HG03460 (cell line): ENCODE measurements around the gene DRG1.
"Not testable (repeated sequence)": the region's sequence is repeated elsewhere in the genome, so short reads cannot be mapped to it uniquely, and the experiment has no call there.

Experiments used
- ATAC-seq: cut with Tn5 transposase; IDR thresholded peaks from one replicate; pipeline ENCODE4 v1.9.1; 2021; ENCODE audit not compliant: unreplicated experiment

DRG1 gene, protein sequence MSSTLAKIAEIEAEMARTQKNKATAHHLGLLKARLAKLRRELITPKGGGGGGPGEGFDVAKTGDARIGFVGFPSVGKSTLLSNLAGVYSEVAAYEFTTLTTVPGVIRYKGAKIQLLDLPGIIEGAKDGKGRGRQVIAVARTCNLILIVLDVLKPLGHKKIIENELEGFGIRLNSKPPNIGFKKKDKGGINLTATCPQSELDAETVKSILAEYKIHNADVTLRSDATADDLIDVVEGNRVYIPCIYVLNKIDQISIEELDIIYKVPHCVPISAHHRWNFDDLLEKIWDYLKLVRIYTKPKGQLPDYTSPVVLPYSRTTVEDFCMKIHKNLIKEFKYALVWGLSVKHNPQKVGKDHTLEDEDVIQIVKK

DNA sequence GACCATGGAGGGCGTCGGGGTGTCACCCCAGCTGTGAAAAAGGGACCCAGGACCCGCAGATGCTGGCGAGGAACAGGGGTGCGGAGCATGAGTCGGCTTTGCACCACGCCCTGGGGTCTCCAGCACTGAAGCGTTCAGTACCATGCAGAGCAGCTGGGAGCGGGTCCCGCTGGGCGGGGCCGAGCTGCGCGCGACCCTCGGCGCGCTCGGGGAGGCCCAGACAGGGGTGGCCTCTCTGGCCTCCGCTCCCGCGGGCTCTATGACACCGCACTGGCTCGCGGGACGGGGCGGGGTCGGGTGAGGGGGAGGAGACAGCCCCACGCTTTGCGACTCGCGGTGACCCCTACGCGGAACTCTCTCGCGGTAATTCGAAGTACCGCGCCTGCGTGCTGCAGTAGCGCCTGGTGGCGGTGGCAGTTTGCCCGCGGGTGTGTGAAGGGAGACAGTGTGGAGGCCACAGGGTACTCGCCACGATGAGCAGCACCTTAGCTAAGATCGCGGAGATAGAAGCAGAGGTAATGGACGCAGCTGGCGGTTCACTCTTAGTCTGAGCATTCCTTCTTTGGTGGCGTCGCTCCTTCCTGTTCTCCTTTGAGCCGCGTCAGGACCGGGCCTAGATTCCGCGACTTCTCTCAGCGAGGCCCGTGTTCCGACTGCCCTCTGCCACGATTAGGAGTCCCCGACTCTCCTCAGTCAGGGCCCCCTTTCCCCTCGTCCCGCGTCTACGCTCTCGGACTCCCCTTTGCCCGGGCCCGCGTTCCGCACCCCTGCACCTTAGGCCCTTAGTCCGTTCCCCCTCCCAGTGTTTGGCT lies at the start of gene DRG1:
TSS of gene DRG1 (plus strand) at position 394 of the 812 bp plus-strand sequence. CDS start at position 474, 80 bp downstream.
- peak; percentile 95 for ATAC-seq

DNA sequence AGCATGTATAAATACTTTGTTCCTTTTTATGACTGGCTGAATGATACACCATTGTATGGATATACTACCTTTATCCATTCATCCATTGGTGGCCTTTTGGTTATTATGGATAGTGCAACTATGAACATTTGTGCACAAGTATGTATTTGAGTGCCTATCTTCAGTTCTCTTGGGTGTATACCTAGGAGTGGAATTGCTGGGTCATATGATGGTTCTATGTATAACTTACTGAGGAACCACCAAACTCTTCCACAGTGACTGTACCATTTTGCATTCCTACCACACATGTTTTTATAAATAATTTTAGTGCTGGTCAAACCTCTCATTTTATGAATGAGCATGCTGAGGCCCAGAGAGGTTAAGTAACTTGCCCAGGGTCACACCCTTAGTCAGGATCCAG lies 49.4 kb upstream of the DRG1 start:
- no peak for ATAC-seq

DNA sequence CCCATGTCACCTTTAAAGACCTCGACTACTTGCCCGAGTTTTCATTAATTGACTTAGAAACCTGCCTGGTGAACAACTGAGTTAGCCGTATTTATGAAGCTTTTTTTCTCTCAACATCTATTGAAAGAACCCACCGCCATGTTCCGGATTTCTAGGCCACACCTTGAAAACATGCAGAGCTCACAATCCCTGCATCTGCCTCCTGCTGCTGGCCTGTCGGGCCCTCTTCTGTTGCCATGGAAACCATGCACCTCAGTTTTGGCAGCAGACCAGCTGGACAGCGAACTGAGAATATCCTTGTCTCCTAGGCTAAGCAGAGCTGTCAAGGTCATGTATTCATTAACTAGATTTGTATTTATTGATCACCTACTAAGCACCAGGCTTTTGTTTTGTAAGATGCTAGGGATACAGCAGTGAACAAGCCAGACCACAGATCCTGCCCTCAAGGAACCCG lies 49.0 kb upstream of the DRG1 start:
- no peak for ATAC-seq

DNA sequence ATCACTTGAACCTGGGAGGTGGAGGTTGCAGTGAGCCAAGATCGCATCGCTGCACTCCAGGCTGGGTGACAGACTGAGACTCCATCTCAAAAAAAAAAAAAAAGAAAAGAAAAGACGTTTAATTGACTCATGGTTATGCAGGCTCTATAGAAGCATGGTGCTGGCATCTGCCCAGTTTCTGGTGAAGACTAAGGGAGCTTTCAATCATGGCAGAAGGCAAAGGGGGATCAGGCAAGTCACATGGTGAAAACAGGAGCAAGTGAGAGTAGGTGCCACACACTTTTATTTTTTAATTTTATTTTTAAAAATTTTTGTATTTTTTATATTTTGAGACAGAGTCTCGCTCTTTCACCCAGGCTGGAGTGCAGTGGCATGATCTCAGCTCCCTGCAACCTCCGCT lies 44.9 kb upstream of the DRG1 start:
- no peak for ATAC-seq

DNA sequence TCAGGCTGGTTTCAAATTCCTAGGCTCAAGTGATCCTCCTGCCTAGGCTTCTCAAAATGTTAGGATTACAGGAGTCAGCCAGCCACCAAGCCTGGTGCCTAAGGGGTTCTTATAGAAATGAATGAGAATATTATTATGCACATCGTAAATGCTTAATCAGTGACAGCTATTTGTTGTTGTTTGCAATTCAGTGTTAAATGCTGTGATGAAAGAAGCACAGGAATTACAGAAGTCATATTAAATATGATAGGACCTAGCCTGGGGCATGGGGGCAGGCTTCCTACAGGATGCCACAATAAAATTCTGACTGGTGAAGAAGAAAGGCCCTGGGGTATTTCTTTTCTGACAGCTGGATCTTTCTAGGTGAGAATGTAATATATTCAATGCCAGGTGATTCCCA lies 39.4 kb upstream of the DRG1 start:
- ATAC-seq = no peak

DNA sequence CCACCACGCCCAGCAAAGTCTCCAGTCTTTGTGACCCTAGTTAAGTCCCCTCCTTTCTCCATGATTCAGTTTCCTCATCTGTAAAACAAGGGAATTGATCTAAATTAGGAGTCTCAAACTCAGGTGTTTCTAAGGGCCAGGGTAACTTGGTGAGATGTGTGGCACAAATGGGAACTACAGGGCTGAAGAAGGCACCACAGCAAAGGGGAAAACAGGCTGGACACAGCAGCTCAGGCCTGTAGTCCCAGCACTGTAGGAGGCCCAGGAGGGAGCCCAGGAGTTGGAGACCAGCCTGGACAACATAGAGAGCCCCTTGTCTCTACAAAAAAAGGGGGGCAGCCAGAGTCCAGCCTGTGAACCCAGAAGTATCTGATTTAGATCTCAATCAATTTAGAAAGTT lies 37.7 kb upstream of the DRG1 start:
- no peak for ATAC-seq

DNA sequence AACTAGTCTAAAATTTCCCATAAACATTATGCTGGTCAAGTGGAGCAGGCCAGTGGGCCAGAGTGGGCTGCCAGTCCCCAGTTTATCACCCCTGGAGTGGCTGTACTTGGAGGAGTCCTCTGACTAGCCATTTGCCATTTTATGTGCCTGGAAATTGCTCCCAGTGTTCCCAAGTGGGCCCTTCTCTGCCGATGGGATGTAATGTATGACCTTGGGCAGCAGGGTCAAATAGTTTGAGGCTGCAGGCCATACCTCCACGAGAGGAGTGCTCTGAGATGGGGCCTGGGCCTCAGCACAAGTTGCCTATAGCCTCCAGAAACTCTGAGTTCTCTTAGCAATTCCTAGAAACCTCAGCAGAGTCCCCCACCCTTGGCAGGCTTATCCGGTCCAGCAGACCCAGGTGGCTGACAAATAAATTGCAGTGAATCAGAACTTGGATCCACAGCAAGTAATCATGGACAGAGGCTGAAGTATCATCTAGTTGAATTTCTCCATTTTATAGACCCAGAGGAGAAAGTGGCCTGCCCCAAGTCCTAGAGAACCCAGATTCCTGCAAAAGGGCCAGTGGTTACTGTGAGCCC lies 35.4 kb upstream of the DRG1 start:
- ATAC-seq = no peak

DNA sequence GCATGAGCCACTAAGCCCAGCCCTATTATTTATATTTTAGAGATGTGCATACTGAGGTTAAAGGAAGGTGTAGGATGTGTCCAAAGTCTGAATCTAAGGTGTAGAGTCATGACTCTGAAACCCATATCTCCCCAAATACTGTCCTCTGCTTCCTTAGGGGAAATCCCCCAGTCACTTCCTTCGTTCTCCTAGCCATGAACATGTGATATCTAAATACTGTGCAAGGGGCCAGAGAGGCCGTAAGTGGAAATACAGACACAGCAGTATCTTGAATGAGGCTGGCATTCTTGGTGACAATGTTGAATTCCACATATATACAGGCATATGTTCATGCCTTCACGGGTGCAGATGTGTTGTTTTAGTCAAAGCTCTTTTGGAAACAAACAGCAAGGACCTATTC lies 32.0 kb upstream of the DRG1 start:
- no peak for ATAC-seq

DNA sequence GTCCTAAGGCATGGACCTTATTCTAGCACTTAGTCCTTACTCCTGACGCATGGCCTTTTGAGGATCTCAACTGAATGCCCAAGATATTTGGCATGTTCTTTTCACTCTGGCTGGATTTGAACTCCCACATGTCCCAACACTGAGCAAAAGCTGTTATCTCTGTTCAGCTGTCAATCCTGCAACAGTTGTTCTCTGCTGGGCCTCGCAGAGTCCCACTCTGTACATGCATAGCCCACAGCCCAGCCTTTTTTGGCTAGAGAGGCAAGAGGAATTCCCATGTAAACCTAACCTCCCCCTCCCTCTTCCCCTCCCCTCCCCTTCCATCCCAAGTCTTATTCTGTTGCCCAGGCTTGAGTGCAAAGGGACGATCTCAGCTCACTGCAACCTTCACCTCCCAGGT lies 21.8 kb upstream of the DRG1 start:
- ATAC-seq = no peak

DNA sequence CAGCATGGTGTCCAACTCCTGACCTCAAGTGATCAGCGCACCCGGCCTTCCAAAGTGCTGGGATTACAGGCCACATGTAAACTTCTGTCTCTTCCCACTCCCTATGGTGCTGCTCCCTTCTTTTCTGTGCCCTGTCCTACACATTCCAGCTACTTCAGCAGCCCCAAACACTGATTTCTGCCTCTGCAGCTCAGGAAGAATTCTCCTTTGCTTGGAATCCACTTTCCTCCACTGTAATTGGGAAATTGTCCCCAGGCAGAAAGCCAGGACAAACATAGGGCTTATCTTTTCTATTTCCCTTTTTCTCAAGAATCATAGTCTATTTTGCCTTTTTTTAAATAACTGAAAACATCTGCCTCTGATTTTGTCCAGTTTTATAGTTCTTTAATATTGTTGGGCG lies 21.3 kb upstream of the DRG1 start:
- no peak for ATAC-seq

DNA sequence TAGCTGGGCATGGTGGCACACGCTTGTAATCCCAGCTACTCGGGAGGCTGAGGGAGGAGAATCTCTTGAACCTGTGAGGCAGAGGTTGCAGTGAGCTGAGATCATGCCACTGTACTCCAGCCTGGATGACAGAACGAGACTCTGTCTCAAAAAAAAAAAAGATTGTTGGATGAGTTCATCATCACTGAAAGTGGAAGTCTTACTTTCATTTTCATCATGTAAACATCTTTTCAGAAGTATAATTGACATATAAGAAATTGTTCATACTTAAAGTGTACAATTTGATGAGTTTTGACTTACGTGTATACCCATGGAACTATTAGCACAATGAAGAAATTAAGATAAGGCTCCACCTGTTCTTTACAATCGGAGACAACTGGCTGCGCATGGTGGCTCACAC lies 20.8 kb upstream of the DRG1 start:
- not testable (repeated sequence) for ATAC-seq

DNA sequence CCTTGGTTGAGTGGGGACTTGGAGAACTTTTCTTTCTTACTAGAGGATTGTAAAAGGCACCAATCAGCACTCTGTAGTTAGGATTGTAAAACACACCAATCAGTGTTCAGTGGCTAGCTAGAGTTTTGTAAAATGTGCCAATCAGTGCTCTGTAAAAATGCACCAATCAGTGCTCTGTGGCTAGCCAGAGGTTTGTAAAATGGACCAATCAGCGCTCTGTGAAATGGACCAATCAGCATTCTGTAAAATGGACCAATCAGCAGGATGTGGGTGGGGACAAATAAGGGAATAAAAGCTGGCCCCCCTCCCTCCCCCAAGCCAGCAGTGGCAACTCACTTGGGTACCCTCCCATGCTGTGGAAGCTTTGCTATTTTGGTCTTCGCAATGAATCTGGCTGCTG lies 5.5 kb upstream of the DRG1 start:
- ATAC-seq = no peak

DNA sequence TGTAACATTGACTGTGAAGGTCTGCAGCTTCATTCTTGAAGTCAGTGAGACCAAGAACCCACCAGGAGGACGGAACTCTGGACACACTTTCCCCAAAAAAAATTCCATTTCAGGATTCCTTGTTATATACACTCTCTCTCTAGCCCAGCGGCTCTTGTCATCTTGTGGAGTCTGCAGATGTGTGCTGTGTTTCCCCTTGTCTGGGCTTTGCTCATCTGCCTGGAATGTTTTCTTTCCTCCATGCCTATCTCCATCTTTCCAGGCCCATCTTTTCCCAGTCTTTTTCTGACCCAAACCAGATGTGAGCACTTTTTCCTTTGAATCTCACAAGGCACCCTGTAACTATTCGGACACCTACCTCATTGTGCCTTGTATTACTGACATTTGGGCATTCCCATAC lies 5.1 kb upstream of the DRG1 start:
- no peak for ATAC-seq

DNA sequence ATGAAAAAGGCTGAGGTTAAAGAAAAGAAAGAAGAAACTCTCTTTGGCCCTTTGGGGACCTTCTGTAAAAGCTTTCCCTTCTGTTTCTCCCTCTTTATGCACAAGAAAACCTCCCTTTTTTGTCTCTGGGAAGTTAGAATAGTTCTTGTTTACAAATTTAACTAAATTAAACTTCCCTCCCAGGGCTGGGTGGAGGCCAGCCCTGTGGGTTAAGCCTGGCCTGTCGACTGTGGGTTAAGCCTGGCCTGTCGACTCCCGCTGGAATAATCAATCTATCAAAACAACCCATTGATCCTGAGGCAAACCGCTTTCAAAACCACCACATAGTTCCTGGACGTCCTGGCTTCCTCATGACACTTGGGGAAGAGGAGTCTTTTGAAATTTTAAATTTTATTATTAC lies 1.2 kb upstream of the DRG1 start:
- ATAC-seq = no peak

DNA sequence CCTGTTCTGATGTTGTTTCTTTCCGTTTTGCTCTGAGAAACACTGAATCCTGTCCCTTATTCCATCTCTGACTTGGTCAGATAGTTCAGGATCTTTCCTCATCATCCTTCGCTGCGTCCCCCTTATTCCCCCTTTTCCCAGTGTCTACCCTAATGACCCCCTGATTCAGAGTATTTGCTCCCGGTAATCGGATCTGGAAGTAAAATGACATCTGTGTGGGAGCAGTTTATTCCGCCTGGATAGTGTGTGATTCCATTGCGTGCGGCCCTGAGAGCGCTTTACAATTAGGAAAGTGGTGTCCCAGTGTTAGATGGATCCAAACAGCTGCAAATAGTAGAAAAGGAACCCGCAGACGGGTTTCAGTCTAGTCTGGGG lies 606 bp downstream of the DRG1 start:
- no peak for ATAC-seq

DNA sequence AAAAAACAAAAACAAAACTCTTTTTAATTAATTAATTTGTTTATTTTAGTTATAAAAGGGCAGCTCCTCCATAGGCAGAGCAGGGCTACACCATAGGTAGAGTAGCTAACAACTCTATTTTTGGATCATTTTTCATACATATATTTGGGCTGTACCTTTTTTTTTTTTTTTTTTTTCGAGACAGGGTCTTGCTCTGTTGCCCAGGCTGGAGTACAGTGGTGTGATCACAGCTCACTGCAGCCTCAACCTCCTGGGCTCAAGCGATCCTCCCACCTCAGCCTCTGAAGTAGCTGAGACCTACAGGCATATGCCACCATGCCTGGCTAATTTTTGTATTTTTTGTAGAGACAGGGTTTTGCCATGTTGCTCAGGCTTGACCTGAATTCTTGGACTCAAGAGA lies 2.9 kb downstream of the DRG1 start:
- not testable (repeated sequence) for ATAC-seq

DNA sequence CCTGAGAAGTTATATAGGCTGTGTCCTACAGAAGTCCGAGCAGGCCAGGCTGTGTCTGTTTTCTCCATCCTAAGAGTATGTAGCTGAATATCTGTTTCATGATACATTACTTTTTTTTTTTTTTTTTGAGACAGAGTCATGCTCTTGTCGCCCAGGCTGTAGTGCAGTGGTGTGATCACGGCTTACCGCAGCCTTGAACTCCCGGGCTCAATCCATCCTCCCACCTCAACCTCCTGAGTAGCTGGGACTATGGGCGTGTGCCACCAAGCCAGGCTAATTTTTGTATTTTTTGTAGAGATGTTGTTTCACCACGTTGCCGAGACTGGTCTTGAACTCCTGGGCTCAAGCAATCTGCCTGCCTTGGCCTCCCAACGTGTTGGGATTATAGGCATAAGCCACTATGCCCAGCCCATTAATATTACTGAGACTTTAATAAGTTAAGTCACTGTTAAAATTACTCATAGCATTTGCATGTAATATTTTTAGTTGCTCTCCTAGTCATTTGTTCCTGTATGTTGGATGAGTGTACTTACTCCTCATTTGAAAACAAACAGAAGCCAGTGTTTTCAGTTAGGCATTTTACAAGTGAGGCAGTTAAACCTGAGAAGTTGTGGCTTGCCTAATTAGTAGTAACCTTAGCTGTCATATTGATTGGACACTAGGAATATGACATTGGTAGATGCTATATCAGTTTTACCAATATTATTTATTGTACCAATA lies 26.1 kb downstream of the DRG1 start:
- no peak for ATAC-seq

DNA sequence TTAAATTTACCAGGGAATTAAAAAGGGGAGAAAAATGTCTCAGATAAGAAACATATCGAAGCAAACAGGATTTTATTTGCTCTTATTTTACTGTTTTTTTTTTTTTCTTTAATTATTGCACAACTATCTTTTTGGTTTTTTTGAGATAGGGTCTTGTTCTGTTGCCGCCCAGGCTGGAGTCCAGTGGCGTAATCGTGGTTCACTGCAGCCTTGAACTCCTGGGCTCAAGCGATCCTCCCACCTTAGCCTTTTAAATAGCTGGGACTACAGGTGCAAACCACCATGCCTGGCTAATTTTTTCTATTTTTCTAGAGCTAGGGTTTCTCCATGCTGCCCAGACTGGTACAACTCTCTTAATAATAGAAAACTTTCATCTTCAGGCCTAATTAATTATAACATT lies 32.5 kb downstream of the DRG1 start:
- no peak for ATAC-seq

DNA sequence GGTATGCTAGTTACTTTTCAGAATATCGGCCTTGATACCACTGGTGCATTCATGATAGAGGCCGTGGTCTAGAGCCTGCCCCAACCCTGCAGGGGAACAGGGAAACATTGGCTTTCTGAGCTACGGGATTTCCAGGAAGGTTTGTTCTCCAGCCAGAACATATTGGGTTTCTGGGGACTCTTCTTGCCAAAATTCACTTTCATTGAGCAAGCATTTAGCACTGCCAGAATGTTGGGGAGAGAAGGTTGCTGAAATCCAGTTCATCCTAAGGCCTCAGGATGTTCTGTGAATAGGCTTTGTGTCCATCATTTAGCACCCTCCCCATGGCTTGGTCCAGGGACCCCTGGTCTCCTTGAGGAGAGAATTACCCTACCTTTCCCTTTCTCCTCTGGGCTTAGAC lies 36.7 kb downstream of the DRG1 start:
- no peak for ATAC-seq

DNA sequence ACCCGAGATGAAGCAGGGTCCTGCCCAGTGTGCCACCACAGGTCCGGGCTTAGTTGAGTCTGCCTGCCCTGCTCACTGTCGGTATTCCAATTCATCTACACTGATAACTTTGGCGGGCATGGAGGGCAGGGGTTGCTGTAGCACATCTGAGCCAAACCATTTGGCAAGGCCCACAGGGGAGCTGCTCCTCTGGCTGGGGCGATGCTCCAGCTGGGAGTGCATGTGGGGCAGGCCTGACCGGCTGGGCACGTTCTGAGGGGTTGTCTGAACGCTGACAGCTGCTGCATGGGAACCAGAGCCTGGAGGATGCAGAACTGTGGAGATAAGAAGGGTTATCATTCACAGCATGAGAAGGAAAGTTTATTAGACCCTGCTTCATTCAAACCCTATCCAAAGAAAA lies 40.4 kb downstream of the DRG1 start:
- no peak for ATAC-seq

DNA sequence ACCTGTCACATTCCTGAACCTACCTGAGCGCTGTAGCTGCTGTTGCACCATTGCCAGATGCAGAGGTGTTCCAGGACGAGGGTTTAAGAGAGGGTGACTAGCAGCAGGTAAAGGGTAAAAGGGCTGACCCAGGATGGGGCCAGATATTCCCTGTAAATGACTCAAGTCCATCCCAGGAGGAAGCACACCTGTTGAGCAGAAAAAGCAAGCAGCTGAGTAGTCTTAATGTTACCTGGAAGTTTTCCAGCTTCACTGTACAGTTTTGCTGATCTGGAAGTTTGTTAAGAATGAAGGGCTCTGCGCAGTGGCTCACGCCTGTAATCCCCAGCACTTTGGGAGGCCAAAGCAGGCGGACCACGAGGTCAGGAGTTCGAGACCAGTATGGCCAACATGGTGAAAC lies 41.3 kb downstream of the DRG1 start:
- ATAC-seq = no peak
